Measurements from ENCODE around the gene CELF2.

- TF ChIP-seq TSHZ2 (CRISPR knock-in tag; IDR thresholded peaks at IDR 0.05): no peak
- no peak for TF ChIP-seq RARB (CRISPR knock-in tag; IDR thresholded peaks at IDR 0.05)
- no peak for TF ChIP-seq CSRNP3 (CRISPR knock-in tag; IDR thresholded peaks at IDR 0.05)
- TF ChIP-seq PATZ1 (CRISPR knock-in tag; IDR thresholded peaks at IDR 0.05; ENCODE audit: borderline replicate concordance): no peak
- no peak for TF ChIP-seq ESRRG (CRISPR knock-in tag; IDR thresholded peaks at IDR 0.05)
- TF ChIP-seq CREB5 (CRISPR knock-in tag; IDR thresholded peaks at IDR 0.05; ENCODE audit: low read depth): no peak
- no peak for TF ChIP-seq ISL1 (CRISPR knock-in tag; IDR thresholded peaks at IDR 0.05)
- TF ChIP-seq ZNF70 (CRISPR knock-in tag; IDR thresholded peaks at IDR 0.05): no peak
- no peak for TF ChIP-seq PPARA (CRISPR knock-in tag; IDR thresholded peaks at IDR 0.05; ENCODE audit: borderline replicate concordance)
- no peak for TF ChIP-seq GLIS3 (CRISPR knock-in tag; IDR thresholded peaks at IDR 0.05)
- no peak for TF ChIP-seq ARNTL (CRISPR knock-in tag; IDR thresholded peaks at IDR 0.05; ENCODE audit: borderline replicate concordance, low read depth)
- TF ChIP-seq OSR1 (CRISPR knock-in tag; IDR thresholded peaks at IDR 0.05): no peak
- TF ChIP-seq BACH2 (CRISPR knock-in tag; IDR thresholded peaks at IDR 0.05; ENCODE audit: borderline replicate concordance): no peak
- TF ChIP-seq CSDC2 (CRISPR knock-in tag; IDR thresholded peaks at IDR 0.05): no peak
These were observed 26.5 kb upstream of the CELF2 start for GRCh38 chr10:10991144-10991543.

All from SK-N-SH treated with all-trans-retinoic acid at 6 μM for 48 hours (cell line).